Fibroblast of the aortic adventitia (primary cell): ENCODE results near the gene LDB3. TPM values are rescaled to one million over a fixed set of nuclear protein-coding genes. Genes with fewer than 3 reads are reported as not detected.

Source experiments
- DNase-seq: peaks from one replicate; pipeline ENCODE4 v3.0.0-alpha.2; 2010; ENCODE audit warnings: low read depth
- H3K4me3 ChIP-seq: 2 replicates; pipeline ENCODE4 v1.5.1; 2011; ENCODE audit warnings: low read depth, mild to moderate bottlenecking, control low read depth, low read length, moderate library complexity
- total RNA-seq: library from RNA; depleted of rRNA; stranded (reverse); fragments of >200 nt; gene quantifications from 2 replicates; pipeline ENCODE4 v1.2.3, GENCODE V29; 2012; ENCODE audit warnings: low replicate concordance
- TF ChIP-seq, protein P1 (sequence below): IDR thresholded peaks from 2 replicates; pipeline ENCODE4 v1.5.1; 2011; ENCODE audit warnings: mild to moderate bottlenecking, low read length, control low read depth, inconsistent platforms; ENCODE audit not compliant: insufficient read depth

The LDB3 gene
- total RNA-seq, 1 donor, result under 0.01 TPM

DNA sequence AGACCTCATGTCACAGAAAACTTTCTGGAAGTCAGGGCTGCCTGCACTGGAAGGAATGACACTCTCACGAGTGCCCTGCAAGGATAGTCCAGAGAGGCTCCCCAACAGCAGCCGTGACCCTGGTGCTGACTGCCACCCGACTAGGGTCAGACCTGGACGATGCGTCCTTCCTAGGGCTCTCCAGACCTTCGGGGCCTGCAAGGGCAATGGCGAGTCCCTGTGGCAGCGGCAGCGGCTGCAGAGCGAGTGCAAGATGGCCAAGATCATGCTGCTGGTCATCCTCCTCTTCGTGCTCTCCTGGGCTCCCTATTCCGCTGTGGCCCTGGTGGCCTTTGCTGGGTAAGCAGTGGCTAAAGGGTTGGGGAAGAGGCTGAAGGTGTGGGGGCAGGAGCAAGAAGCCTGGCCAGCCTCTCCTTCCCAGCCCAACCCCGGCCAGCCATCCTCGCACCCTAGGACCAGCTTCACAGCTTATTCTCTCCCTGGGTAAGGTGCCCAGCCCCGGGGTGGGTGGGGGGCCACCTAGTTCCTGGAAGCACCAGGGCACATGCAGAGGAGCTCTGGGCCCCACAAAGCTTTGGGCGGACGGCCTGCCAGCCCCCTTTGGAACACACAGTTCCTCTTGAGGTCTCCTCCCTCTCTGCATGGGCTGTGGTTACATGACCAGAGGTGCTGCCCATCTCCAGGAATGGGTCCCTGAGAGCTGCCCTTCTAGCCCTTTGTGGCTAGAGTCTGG, 8.4 kb upstream of the LDB3 start:
- DNase-seq, result no peak
- TF ChIP-seq, protein P1, sequence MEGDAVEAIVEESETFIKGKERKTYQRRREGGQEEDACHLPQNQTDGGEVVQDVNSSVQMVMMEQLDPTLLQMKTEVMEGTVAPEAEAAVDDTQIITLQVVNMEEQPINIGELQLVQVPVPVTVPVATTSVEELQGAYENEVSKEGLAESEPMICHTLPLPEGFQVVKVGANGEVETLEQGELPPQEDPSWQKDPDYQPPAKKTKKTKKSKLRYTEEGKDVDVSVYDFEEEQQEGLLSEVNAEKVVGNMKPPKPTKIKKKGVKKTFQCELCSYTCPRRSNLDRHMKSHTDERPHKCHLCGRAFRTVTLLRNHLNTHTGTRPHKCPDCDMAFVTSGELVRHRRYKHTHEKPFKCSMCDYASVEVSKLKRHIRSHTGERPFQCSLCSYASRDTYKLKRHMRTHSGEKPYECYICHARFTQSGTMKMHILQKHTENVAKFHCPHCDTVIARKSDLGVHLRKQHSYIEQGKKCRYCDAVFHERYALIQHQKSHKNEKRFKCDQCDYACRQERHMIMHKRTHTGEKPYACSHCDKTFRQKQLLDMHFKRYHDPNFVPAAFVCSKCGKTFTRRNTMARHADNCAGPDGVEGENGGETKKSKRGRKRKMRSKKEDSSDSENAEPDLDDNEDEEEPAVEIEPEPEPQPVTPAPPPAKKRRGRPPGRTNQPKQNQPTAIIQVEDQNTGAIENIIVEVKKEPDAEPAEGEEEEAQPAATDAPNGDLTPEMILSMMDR, result no peak

DNA sequence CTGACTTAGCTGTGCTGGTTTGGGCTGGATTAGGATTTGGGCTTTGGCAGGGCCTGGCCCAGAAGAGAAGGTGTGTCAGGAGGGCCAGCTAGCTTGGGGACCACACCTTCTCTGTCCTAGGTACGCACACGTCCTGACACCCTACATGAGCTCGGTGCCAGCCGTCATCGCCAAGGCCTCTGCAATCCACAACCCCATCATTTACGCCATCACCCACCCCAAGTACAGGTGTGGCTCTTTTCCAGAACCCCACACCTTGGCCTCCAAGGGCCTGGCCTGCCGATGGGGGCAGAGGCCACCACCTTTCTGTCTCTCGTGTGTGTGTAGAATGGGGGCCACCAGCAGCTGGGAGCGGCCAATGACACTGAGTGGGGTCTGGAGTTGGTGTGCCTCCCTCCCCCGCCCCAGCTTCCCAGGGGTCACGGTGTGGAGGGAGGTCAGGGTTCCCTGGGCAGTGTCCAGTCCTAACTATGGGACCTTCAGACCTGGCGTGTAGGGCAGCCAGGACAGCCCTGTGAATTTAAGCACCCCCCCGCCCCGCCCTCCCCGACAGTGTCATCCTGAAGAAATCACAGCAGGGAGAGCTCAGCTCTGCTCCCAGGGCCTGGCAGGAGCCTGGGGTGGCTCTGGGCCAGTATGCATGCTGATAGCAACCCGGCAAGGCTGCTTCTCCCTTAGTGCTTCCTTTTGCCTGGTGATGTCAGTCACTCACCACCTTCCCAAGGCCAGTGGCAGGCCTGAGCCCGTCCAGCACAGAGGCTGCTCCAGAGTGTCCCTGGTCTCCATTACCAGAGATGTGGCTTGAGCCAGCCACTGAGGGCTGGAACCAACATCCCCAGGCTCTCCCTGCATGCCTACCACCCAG, 6.9 kb upstream of the LDB3 start:
- no peak overlapping the region for H3K4me3 ChIP-seq
- TF ChIP-seq, protein P1, result no peak
- DNase-seq, result peak; percentile 66

More for the DNA sequence above, 8.4 kb upstream of the LDB3 start:
- no peak overlapping the region for H3K4me3 ChIP-seq

DNA sequence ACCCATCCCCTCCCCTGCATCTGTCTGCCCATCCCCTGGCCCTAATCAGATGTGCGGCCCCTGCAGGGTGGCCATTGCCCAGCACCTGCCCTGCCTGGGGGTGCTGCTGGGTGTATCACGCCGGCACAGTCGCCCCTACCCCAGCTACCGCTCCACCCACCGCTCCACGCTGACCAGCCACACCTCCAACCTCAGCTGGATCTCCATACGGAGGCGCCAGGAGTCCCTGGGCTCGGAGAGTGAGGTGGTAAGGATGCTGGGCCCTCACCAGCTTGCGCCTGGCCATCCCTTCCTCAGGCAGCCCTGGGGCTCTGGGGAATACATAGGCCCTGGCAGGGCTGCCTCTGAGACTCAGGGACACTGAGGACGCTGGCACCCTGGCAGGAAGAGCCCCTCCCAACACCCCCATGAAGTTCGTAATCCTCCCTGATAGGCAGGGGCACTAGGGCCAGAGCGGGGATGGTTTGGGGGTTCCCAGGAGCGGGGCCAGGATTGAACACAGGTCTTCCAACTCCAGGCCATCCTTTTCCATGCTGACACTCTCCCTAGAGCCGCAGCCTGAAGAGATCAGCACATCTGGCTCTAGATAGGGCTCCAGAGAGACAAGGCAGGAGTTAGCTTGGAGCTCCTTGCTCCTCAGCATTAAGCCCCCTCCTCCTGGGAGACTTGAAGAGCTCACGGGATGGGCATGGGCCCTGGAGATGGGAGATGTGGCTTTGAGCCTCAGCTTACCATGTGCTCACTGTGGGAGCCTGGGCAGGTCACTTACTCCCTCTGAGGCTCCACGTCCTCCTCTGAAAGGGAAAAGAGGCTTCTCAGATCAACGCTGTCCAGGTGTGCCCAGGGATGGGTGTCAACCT, 5.9 kb upstream of the LDB3 start:
- TF ChIP-seq, protein P1, result no peak
- no peak for DNase-seq

DNA sequence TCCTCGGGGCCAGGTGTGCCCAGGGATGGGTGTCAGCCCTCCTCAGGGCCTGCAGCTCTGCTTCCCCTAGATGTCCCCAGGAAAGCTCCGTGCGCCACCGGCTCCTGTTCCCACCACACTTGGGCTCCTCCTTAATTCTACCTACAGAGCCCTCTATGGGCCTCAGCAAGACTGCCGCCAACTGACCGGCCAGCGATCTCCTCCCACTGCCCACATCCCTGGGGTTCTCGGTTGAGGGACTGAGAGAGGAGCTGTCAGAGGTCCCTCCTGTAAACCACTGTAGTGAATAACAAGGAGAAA, 5.3 kb upstream of the LDB3 start:
- DNase-seq, result no peak
- no peak overlapping the region for H3K4me3 ChIP-seq
- TF ChIP-seq, protein P1, result no peak

More for the DNA sequence above, 5.9 kb upstream of the LDB3 start:
- no peak overlapping the region for H3K4me3 ChIP-seq

DNA sequence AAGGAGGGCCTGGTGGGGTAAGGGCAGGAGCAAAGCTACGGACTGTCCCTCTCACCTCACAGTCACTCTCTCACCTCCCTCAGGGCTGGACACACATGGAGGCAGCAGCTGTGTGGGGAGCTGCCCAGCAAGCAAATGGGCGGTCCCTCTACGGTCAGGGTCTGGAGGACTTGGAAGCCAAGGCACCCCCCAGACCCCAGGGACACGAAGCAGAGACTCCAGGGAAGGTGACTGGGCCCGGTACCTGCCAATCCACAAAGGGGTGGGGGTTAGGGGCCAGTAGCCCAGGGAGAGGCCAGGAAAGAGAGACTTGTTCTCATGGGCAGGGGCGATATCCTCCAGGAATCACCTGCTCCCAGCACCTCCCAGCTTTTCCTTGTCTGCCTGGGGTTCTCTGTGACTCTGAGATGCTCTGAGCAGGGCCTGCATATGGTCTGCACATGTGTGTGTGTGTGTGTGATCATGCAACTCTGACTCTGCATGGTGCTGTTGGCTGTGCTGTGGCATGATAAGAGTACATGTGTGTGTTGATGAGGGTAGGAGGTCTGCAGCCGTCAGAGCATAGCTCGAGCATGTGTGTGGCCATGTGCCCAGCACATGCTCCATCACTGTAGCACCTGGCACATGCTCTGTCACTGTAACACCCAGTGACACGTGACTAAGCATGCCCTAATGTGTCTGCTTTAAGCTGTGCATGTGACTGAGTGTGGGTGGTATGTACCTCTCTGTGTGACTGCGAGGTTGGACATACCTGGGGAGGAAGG, 4.6 kb upstream of the LDB3 start:
- no peak for DNase-seq
- TF ChIP-seq, protein P1, result no peak
- H3K4me3 ChIP-seq, result no peak overlapping the region
